Left lung (tissue), 10 donors: ENCODE results near the gene GDF10. TPM values are rescaled to one million over a fixed set of nuclear protein-coding genes. Genes with fewer than 3 reads are reported as not detected.

Experiments
- ATAC-seq: fragments of 200-7000 bp; cut with Tn5 transposase; one replicate; pipeline ENCODE4 v1.9.1; 2020; ENCODE audit warnings: moderate library complexity
- DNase-seq, 4 donors: peaks; one replicate each; pipeline ENCODE4 v3.0.0-alpha.2; 2013 to 2020
- H3K27ac ChIP-seq, 2 donors: fragments of 200-600 bp; sonication (generic) in 1 of 2; one replicate each; pipeline versions ENCODE4 v1.5.0 to v1.8.0; 2020 to 2021
- H3K27me3 ChIP-seq, 2 donors: fragments of 200-600 bp; sonication (generic) in 1 of 2; one replicate each; pipeline versions ENCODE4 v1.5.0 to v1.8.0; 2020 to 2021
- H3K36me3 ChIP-seq, 2 donors: fragments of 200-600 bp; sonication (generic) in 1 of 2; one replicate each; pipeline versions ENCODE4 v1.5.0 to v1.8.0; 2020 to 2021
- H3K4me1 ChIP-seq, 2 donors: fragments of 200-600 bp; one replicate each; pipeline ENCODE4 v1.8.0; 2021
- H3K4me3 ChIP-seq, 2 donors: fragments of 200-600 bp; sonication (generic) in 1 of 2; one replicate each; pipeline versions ENCODE4 v1.5.0 to v1.8.0; 2020 to 2021; ENCODE audit warnings: mild to moderate bottlenecking in 1 of 2
- H3K9me3 ChIP-seq, 2 donors: fragments of 200-600 bp; sonication (generic) in 1 of 2; one replicate each; pipeline versions ENCODE4 v1.5.0 to v1.8.0; 2020 to 2021
- intact Hi-C, 2 donors: fragments of 100-400 bp; cut with DNase I; formaldehyde crosslinking; loops; one replicate each; pipeline versions ENCODE4 v1.11.2 to v1.14.2; 2022
- polyA plus RNA-seq, 6 donors: library from polyadenylated mRNA; unstranded; fragments of 120-200 nt; gene quantifications; one replicate each; pipeline ENCODE4 v1.2.1, GENCODE V29; 2013; ENCODE audit not compliant: insufficient read length in 6 of 6
- total RNA-seq, 2 donors: library from RNA; stranded (reverse); fragmentation: NEBNext Ultra II Directional; extraction: Animal tissue kit (Norgen Biotek cat#: 25700); gene quantifications; one replicate each; pipeline ENCODE4 v1.2.1, GENCODE V29; 2021
- TF ChIP-seq, protein P1 (sequence below), 2 donors: fragments of 200-600 bp; sonication (generic) in 1 of 2; IDR thresholded peaks; one replicate each; pipeline versions ENCODE4 v1.5.0 to v1.8.0; 2021; ENCODE audit warnings: antibody characterized with exemption in 2 of 2
- donor health status: DM: no; HTN: yes; CAD: no.
- donor health status: DM: no; HTN: no; CAD: no.

GDF10 gene
- total and polyA plus RNA-seq, 8 donors, result 9.4 to 169 (median 102) TPM

DNA sequence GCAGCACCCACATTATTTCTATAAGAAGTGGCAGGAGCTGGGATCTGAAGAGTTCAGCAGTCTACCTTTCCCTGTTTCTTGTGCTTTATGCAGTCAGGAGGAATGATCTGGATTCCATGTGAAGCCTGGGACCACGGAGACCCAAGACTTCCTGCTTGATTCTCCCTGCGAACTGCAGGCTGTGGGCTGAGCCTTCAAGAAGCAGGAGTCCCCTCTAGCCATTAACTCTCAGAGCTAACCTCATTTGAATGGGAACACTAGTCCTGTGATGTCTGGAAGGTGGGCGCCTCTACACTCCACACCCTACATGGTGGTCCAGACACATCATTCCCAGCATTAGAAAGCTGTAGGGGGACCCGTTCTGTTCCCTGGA is 47.3 kb downstream of the GDF10 start:
- no peak overlapping the region for H3K27ac ChIP-seq
- H3K4me1 ChIP-seq, result no peaks in the 10 kb centered on the region
- H3K27me3 ChIP-seq, result no peaks in the 10 kb centered on the region
- no peak for ATAC-seq
- H3K36me3 ChIP-seq, result no peaks in the 10 kb centered on the region
- no peaks in the 10 kb centered on the region for H3K9me3 ChIP-seq
- DNase-seq, result no peak
- intact Hi-C loops, result no loop called here
- TF ChIP-seq, protein P1, sequence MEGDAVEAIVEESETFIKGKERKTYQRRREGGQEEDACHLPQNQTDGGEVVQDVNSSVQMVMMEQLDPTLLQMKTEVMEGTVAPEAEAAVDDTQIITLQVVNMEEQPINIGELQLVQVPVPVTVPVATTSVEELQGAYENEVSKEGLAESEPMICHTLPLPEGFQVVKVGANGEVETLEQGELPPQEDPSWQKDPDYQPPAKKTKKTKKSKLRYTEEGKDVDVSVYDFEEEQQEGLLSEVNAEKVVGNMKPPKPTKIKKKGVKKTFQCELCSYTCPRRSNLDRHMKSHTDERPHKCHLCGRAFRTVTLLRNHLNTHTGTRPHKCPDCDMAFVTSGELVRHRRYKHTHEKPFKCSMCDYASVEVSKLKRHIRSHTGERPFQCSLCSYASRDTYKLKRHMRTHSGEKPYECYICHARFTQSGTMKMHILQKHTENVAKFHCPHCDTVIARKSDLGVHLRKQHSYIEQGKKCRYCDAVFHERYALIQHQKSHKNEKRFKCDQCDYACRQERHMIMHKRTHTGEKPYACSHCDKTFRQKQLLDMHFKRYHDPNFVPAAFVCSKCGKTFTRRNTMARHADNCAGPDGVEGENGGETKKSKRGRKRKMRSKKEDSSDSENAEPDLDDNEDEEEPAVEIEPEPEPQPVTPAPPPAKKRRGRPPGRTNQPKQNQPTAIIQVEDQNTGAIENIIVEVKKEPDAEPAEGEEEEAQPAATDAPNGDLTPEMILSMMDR (IDR thresholded peaks at IDR 0.05), result no peak
- no peak overlapping the region for H3K4me3 ChIP-seq

DNA sequence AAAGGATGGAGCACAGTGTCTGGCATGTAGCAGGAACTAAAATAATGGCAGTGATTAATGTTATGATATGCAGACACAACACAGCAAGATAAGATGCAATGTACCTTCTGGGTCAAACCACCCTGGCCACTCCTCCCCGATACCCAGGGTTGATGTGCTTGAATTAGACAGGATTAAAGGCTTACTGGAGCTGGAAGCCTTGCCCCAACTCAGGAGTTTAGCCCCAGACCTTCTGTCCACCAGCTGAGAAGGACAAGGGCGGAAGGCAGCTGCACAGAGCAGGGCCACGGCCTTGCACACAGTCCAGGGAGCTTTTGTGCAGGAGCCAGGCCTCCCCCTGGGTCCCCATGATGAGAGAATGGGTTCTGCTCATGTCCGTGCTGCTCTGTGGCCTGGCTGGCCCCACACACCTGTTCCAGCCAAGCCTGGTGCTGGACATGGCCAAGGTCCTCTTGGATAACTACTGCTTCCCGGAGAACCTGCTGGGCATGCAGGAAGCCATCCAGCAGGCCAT is 48.2 kb downstream of the GDF10 start, which contains the start of gene RBP3:
Gene RBP3, plus strand, starts transcription at position 226 of the 514 bp plus-strand sequence. Its CDS starts 122 bp downstream, at position 348.
- H3K27me3 ChIP-seq, result no peaks in the 10 kb centered on the region
- no peaks in the 10 kb centered on the region for H3K9me3 ChIP-seq
- intact Hi-C loops, result no loop called here
- ATAC-seq, result no peak
- TF ChIP-seq, protein P1 (IDR thresholded peaks at IDR 0.05), result no peak
- DNase-seq, result no peak
- no peak within 1 kb of the TSS for H3K27ac ChIP-seq
- no peaks in the 10 kb centered on the region for H3K36me3 ChIP-seq
- H3K4me3 ChIP-seq, result no peak within 1 kb of the TSS
- H3K4me1 ChIP-seq, result no peaks in the 10 kb centered on the region

DNA sequence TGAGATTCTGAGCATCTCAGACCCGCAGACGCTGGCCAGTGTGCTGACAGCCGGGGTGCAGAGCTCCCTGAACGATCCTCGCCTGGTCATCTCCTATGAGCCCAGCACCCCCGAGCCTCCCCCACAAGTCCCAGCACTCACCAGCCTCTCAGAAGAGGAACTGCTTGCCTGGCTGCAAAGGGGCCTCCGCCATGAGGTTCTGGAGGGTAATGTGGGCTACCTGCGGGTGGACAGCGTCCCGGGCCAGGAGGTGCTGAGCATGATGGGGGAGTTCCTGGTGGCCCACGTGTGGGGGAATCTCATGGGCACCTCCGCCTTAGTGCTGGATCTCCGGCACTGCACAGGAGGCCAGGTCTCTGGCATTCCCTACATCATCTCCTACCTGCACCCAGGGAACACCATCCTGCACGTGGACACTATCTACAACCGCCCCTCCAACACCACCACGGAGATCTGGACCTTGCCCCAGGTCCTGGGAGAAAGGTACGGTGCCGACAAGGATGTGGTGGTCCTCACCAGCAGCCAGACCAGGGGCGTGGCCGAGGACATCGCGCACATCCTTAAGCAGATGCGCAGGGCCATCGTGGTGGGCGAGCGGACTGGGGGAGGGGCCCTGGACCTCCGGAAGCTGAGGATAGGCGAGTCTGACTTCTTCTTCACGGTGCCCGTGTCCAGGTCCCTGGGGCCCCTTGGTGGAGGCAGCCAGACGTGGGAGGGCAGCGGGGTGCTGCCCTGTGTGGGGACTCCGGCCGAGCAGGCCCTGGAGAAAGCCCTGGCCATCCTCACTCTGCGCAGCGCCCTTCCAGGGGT is 48.9 kb downstream of the GDF10 start:
- Histone ChIP-seq H3K27me3 (no peaks in the 10 kb centered on the region), H3K4me1 (no peaks in the 10 kb centered on the region), H3K36me3 (no peaks in the 10 kb centered on the region), H3K27ac (no peak overlapping the region), H3K4me3 (no peak overlapping the region), H3K9me3 (no peaks in the 10 kb centered on the region)
- ATAC-seq (no peak), DNase-seq (peak in 1 of 4 donors; percentile 70)
- intact Hi-C loops, result no loop called here
- TF ChIP-seq, protein P1 (IDR thresholded peaks at IDR 0.05), result no peak

DNA sequence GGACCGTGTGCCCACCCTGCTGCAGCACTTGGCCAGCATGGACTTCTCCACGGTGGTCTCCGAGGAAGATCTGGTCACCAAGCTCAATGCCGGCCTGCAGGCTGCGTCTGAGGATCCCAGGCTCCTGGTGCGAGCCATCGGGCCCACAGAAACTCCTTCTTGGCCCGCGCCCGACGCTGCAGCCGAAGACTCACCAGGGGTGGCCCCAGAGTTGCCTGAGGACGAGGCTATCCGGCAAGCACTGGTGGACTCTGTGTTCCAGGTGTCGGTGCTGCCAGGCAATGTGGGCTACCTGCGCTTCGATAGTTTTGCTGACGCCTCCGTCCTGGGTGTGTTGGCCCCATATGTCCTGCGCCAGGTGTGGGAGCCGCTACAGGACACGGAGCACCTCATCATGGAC is 49.5 kb downstream of the GDF10 start:
- ATAC-seq, result no peak

DNA sequence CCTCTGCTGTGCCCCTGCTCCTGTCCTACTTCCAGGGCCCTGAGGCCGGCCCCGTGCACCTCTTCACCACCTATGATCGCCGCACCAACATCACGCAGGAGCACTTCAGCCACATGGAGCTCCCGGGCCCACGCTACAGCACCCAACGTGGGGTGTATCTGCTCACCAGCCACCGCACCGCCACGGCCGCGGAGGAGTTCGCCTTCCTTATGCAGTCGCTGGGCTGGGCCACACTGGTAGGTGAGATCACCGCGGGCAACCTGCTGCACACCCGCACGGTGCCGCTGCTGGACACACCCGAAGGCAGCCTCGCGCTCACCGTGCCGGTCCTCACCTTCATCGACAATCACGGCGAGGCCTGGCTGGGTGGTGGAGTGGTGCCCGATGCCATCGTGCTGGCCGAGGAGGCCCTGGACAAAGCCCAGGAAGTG is 50.0 kb downstream of the GDF10 start:
- no peaks in the 10 kb centered on the region for H3K27me3 ChIP-seq
- TF ChIP-seq, protein P1 (IDR thresholded peaks at IDR 0.05), result no peak
- H3K36me3 ChIP-seq, result no peaks in the 10 kb centered on the region
- H3K4me3 ChIP-seq, result no peak overlapping the region
- DNase-seq (peak in 1 of 4 donors; percentile 77), ATAC-seq (no peak)
- intact Hi-C loops, result no loop called here
- H3K4me1 ChIP-seq, result no peaks in the 10 kb centered on the region
- H3K27ac ChIP-seq, result no peak overlapping the region
- no peaks in the 10 kb centered on the region for H3K9me3 ChIP-seq

More for the DNA sequence above, 49.5 kb downstream of the GDF10 start:
- no peak overlapping the region for H3K27ac ChIP-seq
- H3K4me1 ChIP-seq, result no peaks in the 10 kb centered on the region
- no peaks in the 10 kb centered on the region for H3K36me3 ChIP-seq
- H3K4me3 ChIP-seq, result no peak overlapping the region
- TF ChIP-seq, protein P1 (IDR thresholded peaks at IDR 0.05), result no peak
- no peak for DNase-seq
- intact Hi-C loops, result no loop called here
- H3K27me3 ChIP-seq, result no peaks in the 10 kb centered on the region
- no peaks in the 10 kb centered on the region for H3K9me3 ChIP-seq
